Trophoblast cell (in vitro differentiated cells and primary cell): ENCODE measurements around the gene PRUNE2.
A peak's percentile ranks its signal among the peaks of the same experiment; 100 is the strongest.

ENCODE experiments used
- DNase-seq, 2 donors: peaks; one replicate each; pipeline ENCODE4 v3.0.0-alpha.2; 2016
- H2AFZ ChIP-seq: 2 replicates; pipeline ENCODE4 v1.6.1; 2013; ENCODE audit warnings: low read length, moderate library complexity, mild to moderate bottlenecking; ENCODE audit not compliant: insufficient read depth, poor library complexity
- H2AK5ac ChIP-seq: 2 replicates; pipeline ENCODE4 v1.6.1; 2013; ENCODE audit warnings: mild to moderate bottlenecking, low read length
- H2BK120ac ChIP-seq: 2 replicates; pipeline ENCODE4 v1.6.1; 2013; ENCODE audit warnings: low read length, mild to moderate bottlenecking, moderate library complexity; ENCODE audit not compliant: insufficient read depth, poor library complexity
- H2BK12ac ChIP-seq: 2 replicates; pipeline ENCODE4 v1.6.1; 2013; ENCODE audit warnings: mild to moderate bottlenecking, low read length, moderate library complexity
- H2BK5ac ChIP-seq: 2 replicates; pipeline ENCODE4 v1.6.1; 2013; ENCODE audit warnings: low read length, low read depth, moderate library complexity, mild to moderate bottlenecking; ENCODE audit not compliant: poor library complexity
- H3K14ac ChIP-seq: 2 replicates; pipeline ENCODE4 v1.6.1; 2013; ENCODE audit warnings: mild to moderate bottlenecking, low read length
- H3K18ac ChIP-seq: 2 replicates; pipeline ENCODE4 v1.6.1; 2013; ENCODE audit warnings: mild to moderate bottlenecking, low read length
- H3K23ac ChIP-seq: 2 replicates; pipeline ENCODE4 v1.6.1; 2013; ENCODE audit warnings: low read length
- H3K27ac ChIP-seq: 2 replicates; pipeline ENCODE4 v1.5.1; 2013; ENCODE audit warnings: low read depth, mild to moderate bottlenecking, inconsistent platforms, low read length, moderate library complexity
- H3K27me3 ChIP-seq: 2 replicates; pipeline ENCODE4 v1.6.1; 2013; ENCODE audit warnings: inconsistent platforms, mild to moderate bottlenecking, low read length, moderate library complexity; ENCODE audit not compliant: insufficient read depth
- H3K36me3 ChIP-seq, 2 experiments: 1 replicate in 1 of 2; 2 replicates in 1 of 2; pipeline ENCODE4 v1.6.1; 2013; ENCODE audit warnings: low read length in 2 of 2, mild to moderate bottlenecking in 2 of 2, moderate library complexity in 1 of 2; ENCODE audit not compliant: insufficient read depth in 2 of 2, control insufficient read depth in 1 of 2
- H3K4ac ChIP-seq: 2 replicates; pipeline ENCODE4 v1.6.1; 2013; ENCODE audit warnings: low read depth, mild to moderate bottlenecking, low read length, moderate library complexity
- H3K4me1 ChIP-seq, 2 experiments: 1 replicate in 1 of 2; 2 replicates in 1 of 2; pipeline ENCODE4 v1.6.1; 2013; ENCODE audit warnings: low read length in 2 of 2, mild to moderate bottlenecking in 2 of 2, moderate library complexity in 1 of 2; ENCODE audit not compliant: insufficient read depth in 2 of 2, control insufficient read depth in 1 of 2
- H3K4me2 ChIP-seq: 2 replicates; pipeline ENCODE4 v1.6.1; 2013; ENCODE audit warnings: inconsistent platforms, mild to moderate bottlenecking, low read length, moderate library complexity
- H3K4me3 ChIP-seq: 2 replicates; pipeline ENCODE4 v1.5.1; 2013; ENCODE audit warnings: mild to moderate bottlenecking, low read depth, low read length, inconsistent platforms
- H3K79me1 ChIP-seq: one replicate; pipeline ENCODE4 v1.6.1; 2013; ENCODE audit warnings: low read length
- H3K79me2 ChIP-seq: 2 replicates; pipeline ENCODE4 v1.6.1; 2013; ENCODE audit warnings: low read length, mild to moderate bottlenecking; ENCODE audit not compliant: control insufficient read depth, insufficient read depth, poor library complexity
- H3K9ac ChIP-seq: 2 replicates; pipeline ENCODE4 v1.6.1; 2013; ENCODE audit warnings: mild to moderate bottlenecking, low read length
- H3K9me3 ChIP-seq: 2 replicates; pipeline ENCODE4 v1.6.1; 2013; ENCODE audit warnings: low read depth, mild to moderate bottlenecking, control low read depth, inconsistent platforms, low read length; ENCODE audit not compliant: insufficient read depth
- H4K12ac ChIP-seq: 2 replicates; pipeline ENCODE4 v1.6.1; 2013; ENCODE audit warnings: low read depth, mild to moderate bottlenecking, low read length, moderate library complexity
- H4K8ac ChIP-seq: 2 replicates; pipeline ENCODE4 v1.6.1; 2013; ENCODE audit warnings: low read depth, mild to moderate bottlenecking, low read length, moderate library complexity
- H4K91ac ChIP-seq: one replicate; pipeline ENCODE4 v1.6.1; 2013; ENCODE audit warnings: low read depth, mild to moderate bottlenecking, low read length, moderate library complexity
- WGBS: extraction: QIAGEN DNeasy Blood & Tissue Kit; methylation state at CpG from one replicate; pipeline ENCODE4 v1.1.7; 2013; ENCODE audit warnings: missing lambda C conversion rate; ENCODE audit not compliant: insufficient read length, insufficient coverage; ENCODE audit errors: extremely low coverage; 5-methylcytosine and 5-hydroxymethylcytosine counted together

The PRUNE2 gene

DNA sequence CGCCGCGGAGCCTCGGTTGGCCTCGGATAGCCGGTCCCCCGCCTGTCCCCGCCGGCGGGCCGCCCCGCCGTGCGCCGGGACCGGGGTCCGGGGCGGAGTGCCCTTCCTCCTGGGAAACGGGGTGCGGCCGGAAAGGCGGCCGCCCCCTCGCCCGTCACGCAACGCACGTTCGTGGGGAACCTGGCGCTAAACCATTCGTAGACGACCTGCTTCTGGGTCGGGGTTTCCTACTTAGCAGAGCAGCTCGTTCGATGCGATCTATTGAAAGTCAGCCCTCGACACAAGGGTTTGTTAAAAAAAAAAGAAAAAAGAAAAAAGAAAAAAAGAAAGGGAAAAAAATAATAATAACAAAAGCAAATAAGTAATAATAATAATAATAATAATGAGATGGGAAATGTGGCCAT lies 334.2 kb downstream of the PRUNE2 start:
- Histone ChIP-seq H3K4me2 (no peak overlapping the region), H2BK5ac (no peak overlapping the region), H3K18ac (no peak overlapping the region), H2BK12ac (no peak overlapping the region), H4K91ac (no peak overlapping the region), H3K79me2 (no peaks in the 10 kb centered on the region), H3K79me1 (no peaks in the 10 kb centered on the region), H2AFZ (no peak overlapping the region), H3K36me3 (no peaks in the 10 kb centered on the region), H4K12ac (no peak overlapping the region), H3K4me1 (peaks cover 2% of the 10 kb centered on the region in 2 experiments), H3K9ac (no peak overlapping the region), H3K9me3 (peaks cover 2% of the 10 kb centered on the region), H4K8ac (no peak overlapping the region), H3K4me3 (no peak overlapping the region), H2AK5ac (no peak overlapping the region), H3K14ac (no peak overlapping the region), H3K23ac (no peak overlapping the region), H3K27me3 (no peaks in the 10 kb centered on the region), H3K27ac (no peak overlapping the region), H2BK120ac (no peak overlapping the region), H3K4ac (no peak overlapping the region)
- WGBS: no CpG with 5 or more reads among the region's 37 CpGs
- no peak for DNase-seq

DNA sequence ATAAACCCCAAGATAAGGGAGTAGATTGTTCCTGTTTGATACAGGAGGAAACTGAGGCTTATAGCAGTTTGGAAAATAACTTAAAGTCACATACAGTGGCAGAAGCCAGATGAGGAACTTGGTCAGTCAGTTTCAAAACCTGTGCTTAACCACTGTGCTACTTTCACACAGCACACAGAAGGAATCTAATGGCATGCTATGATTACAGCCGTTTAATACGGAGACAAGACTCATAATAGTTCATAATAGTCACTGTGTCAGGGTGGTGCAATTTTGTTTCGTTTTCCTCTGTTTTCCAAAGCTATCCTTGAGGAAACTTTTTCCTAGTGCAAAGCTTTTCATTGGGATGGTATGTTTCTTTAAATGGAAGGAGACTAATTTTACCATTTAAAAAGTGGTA lies 334.6 kb downstream of the PRUNE2 start:
- Histone ChIP-seq H4K12ac (no peak overlapping the region), H3K27ac (no peak overlapping the region), H3K23ac (no peak overlapping the region), H3K4me2 (no peak overlapping the region), H4K91ac (no peak overlapping the region), H3K79me2 (no peaks in the 10 kb centered on the region), H2BK120ac (no peak overlapping the region), H2BK5ac (no peak overlapping the region), H3K4ac (no peak overlapping the region), H3K4me3 (no peak overlapping the region), H3K27me3 (no peaks in the 10 kb centered on the region), H2BK12ac (no peak overlapping the region), H3K79me1 (no peaks in the 10 kb centered on the region), H3K36me3 (no peaks in the 10 kb centered on the region), H3K9me3 (peaks cover 2% of the 10 kb centered on the region), H2AFZ (no peak overlapping the region), H4K8ac (no peak overlapping the region), H3K9ac (no peak overlapping the region), H3K18ac (no peak overlapping the region), H3K4me1 (peaks cover 0 to 2% of the 10 kb centered on the region in 2 experiments), H3K14ac (no peak overlapping the region), H2AK5ac (no peak overlapping the region)
- whole genome bisulfite sequencing: no CpG with 5 or more reads among the region's 3 CpGs
- DNase-seq: peak in 1 of 2 donors; percentile 6

DNA sequence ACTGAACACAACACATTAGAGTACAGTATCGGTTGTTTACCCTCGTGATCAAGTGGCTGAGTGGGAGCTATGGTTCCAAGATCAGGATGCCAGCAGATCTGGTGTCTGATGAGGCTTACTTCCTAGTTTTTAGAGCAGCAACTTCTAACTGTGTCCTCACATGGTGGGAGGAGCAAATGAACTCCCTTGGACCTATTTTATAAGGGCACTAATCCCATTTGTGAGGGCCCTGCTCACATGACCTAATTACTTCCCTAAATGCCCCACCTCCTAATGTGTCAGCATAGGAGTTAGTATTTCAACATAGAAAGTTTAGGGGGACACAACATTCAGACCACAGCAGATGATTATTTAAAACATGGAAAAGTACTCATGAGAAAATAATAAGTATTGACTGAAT lies 335.1 kb downstream of the PRUNE2 start:
- Histone ChIP-seq H3K27ac (no peak overlapping the region), H4K12ac (no peak overlapping the region)
- WGBS: no CpG with 5 or more reads among the region's 2 CpGs

DNA sequence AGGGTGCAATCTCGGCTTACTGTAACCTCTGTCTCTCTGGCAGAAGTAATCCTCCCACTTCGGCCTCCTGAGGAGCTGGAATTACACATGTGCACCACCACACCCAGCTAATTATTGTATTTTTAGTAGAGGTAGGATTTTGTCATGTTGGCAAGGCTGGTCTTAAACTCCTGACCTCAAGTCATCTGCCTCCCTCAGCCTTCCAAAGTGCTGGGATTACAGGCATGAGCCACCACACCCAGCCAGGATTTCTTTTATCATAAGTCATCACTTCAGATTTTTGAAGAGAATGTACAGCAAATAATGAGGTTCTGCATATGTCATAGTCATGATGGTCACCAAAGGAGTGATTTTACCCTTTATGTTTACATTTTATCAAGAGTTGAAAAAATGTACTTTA lies 338.8 kb downstream of the PRUNE2 start:
- Histone ChIP-seq H4K91ac (no peak overlapping the region), H3K36me3 (no peaks in the 10 kb centered on the region), H3K4me2 (no peak overlapping the region), H3K27me3 (no peaks in the 10 kb centered on the region), H2AFZ (no peak overlapping the region), H3K4me1 (no peaks in the 10 kb centered on the region), H3K4ac (no peak overlapping the region), H2BK120ac (no peak overlapping the region), H3K4me3 (no peak overlapping the region), H2BK12ac (no peak overlapping the region), H2AK5ac (no peak overlapping the region), H3K14ac (no peak overlapping the region), H4K12ac (no peak overlapping the region), H3K9ac (no peak overlapping the region), H3K23ac (no peak overlapping the region), H4K8ac (no peak overlapping the region), H2BK5ac (no peak overlapping the region), H3K9me3 (peaks cover 2% of the 10 kb centered on the region), H3K79me1 (no peaks in the 10 kb centered on the region), H3K79me2 (no peaks in the 10 kb centered on the region), H3K27ac (no peak overlapping the region), H3K18ac (no peak overlapping the region)
- peak in 1 of 2 donors; percentile 25 for DNase-seq
- no CpG with 5 or more reads among the region's 2 CpGs for WGBS

More for the DNA sequence above, 335.1 kb downstream of the PRUNE2 start:
- Histone ChIP-seq H3K79me2 (no peaks in the 10 kb centered on the region), H2BK5ac (no peak overlapping the region), H3K4me3 (no peak overlapping the region), H3K4me2 (no peak overlapping the region), H4K8ac (no peak overlapping the region), H3K27me3 (no peaks in the 10 kb centered on the region), H2BK12ac (no peak overlapping the region), H3K4me1 (peaks cover 0 to 2% of the 10 kb centered on the region in 2 experiments), H2AK5ac (no peak overlapping the region), H3K36me3 (no peaks in the 10 kb centered on the region), H2BK120ac (no peak overlapping the region), H3K79me1 (no peaks in the 10 kb centered on the region), H4K91ac (no peak overlapping the region), H3K14ac (no peak overlapping the region), H3K18ac (no peak overlapping the region), H3K4ac (no peak overlapping the region), H3K9me3 (peaks cover 2% of the 10 kb centered on the region), H3K9ac (no peak overlapping the region), H3K23ac (no peak overlapping the region), H2AFZ (no peak overlapping the region)
- no peak for DNase-seq
